Upper lobe of right lung (tissue), 1 donor: ENCODE measurements around the gene ANKH. TPM values are rescaled to one million over a fixed set of nuclear protein-coding genes. Genes with fewer than 3 reads are reported as not detected.

ENCODE experiments used
- ATAC-seq: fragments of 200-7000 bp; cut with Tn5 transposase; one replicate; pipeline ENCODE4 v1.9.1; 2020; ENCODE audit warnings: mild to moderate bottlenecking, moderate library complexity
- DNase-seq: peaks from one replicate; pipeline ENCODE4 v3.0.0-alpha.2; 2020
- H3K27ac ChIP-seq: fragments of 200-600 bp; one replicate; pipeline ENCODE4 v1.8.0; 2022
- H3K27me3 ChIP-seq: fragments of 200-600 bp; one replicate; pipeline ENCODE4 v1.8.0; 2022; ENCODE audit warnings: mild to moderate bottlenecking
- H3K36me3 ChIP-seq: fragments of 200-600 bp; one replicate; pipeline ENCODE4 v1.8.0; 2022
- H3K4me1 ChIP-seq: fragments of 200-600 bp; one replicate; pipeline ENCODE4 v1.8.0; 2022
- H3K4me3 ChIP-seq: fragments of 200-600 bp; one replicate; pipeline ENCODE4 v1.8.0; 2022; ENCODE audit warnings: mild to moderate bottlenecking
- H3K9me3 ChIP-seq: fragments of 200-600 bp; one replicate; pipeline ENCODE4 v1.8.0; 2022
- CTCF ChIP-seq: fragments of 200-600 bp; IDR thresholded peaks from one replicate; pipeline ENCODE4 v1.8.0; 2022; ENCODE audit warnings: antibody characterized with exemption
- intact Hi-C: fragments of 100-400 bp; cut with DNase I; formaldehyde crosslinking; loops from one replicate; pipeline ENCODE4 v1.11.0; 2022
- total RNA-seq: library from RNA; stranded (reverse); fragmentation: NEBNext Ultra II Directional; extraction: Animal tissue kit (Norgen Biotek cat#: 25700); gene quantifications from one replicate; pipeline ENCODE4 v1.2.1, GENCODE V29; 2021
- donor health status: DM: no; HTN: yes; CAD: no; lungs with severe emphysema.

ANKH gene
- total RNA-seq, 1 donor from 2014 or later, result 67.2 TPM

DNA sequence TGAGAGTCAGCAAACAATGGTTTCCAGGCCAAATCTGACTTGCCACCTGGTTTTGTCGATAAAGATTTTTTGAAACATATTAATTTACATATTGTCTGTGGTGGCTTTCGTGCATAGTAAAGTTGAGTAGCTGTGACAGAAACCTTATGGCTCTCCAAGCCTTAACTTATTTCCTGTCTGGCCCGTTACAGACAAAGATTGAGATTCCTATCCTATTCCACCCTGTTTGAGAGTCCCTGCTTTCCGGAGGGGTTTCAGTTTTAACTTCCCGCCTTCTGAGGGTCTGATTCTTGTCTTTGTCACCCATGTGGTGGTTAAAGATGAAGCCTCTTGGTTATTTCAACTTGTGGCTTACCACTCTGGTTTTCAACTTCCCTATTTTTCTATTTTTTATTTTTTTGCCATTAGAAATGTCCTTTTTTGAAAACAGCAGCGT is 195.7 kb downstream of the ANKH start:
- Histone ChIP-seq H3K27me3 (no peaks in the 10 kb centered on the region), H3K4me1 (peaks cover 39% of the 10 kb centered on the region), H3K27ac (peak overlapping the region; percentile 67), H3K9me3 (no peaks in the 10 kb centered on the region), H3K36me3 (peaks cover 26% of the 10 kb centered on the region), H3K4me3 (no peak overlapping the region)
- ATAC-seq (peak; percentile 12), DNase-seq (no peak)
- intact Hi-C loops, result no loop called here
- no peak for TF ChIP-seq CTCF

DNA sequence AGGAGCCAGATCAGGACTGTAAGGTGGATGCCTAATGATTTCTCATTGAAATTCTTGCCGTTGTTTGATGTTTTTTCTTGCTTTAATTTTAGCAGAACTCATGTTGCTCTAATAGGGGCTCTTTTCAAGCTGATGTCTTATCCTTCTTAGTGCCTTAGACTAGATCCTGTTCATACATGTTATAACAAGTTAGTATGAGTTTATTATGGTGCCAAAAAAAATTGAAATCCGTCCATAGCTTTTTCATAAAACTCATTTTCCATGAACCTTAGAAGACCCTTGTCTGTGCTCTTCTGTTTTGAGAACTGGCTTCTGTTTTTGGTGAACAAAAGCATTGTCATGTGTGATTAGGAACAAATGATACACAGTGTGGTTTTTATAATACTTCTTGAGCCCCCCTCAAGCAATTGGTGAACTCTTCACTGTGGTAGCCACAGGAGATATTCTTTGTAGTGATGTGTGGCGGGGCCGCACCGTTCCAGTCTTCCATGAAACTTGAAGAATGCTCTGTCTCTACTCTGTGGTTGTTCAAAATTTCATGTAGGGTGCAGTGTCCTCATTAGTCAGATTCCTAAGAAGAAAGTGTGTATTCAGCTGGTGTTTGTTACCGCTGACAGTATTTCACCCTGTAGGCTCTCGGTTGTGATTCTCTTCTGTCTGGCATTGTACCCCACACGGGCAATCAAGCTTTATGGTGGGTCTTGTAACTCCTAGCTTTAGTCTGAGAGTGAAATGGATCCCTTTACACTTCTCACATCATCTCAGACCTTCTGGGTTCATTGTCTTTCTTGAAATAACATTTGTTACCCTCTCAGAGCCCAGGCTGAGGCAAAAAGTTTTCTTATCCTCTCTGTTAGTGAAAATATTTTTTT is 196.4 kb downstream of the ANKH start:
- no peaks in the 10 kb centered on the region for H3K27me3 ChIP-seq
- TF ChIP-seq CTCF, result no peak
- no peak overlapping the region for H3K4me3 ChIP-seq
- H3K9me3 ChIP-seq, result no peaks in the 10 kb centered on the region
- peaks cover 19% of the 10 kb centered on the region for H3K36me3 ChIP-seq
- peak overlapping the region; percentile 67 for H3K27ac ChIP-seq
- ATAC-seq (no peak), DNase-seq (no peak)
- intact Hi-C loops, result no loop called here
- peaks cover 41% of the 10 kb centered on the region for H3K4me1 ChIP-seq

DNA sequence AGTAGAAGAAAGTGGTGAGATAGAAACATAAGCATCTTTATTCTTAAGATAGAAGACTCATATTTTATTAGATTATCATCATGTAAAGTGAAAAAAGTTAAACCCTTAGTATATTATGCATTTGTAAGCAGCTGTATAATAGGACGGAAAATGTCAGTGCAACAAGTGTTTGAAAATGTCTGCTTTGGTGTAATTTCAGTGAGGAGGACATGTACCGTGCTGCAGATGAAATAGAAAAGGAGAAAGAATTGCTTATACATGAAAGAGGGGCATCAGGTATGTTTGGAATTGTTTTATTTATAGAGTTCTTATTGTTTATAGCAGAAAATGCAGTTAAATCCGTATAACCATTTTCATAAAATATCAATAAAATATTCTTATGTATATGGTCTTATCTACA is 198.1 kb downstream of the ANKH start:
- no peak for TF ChIP-seq CTCF
- H3K9me3 ChIP-seq, result no peaks in the 10 kb centered on the region
- DNase-seq (no peak), ATAC-seq (no peak)
- H3K27me3 ChIP-seq, result no peaks in the 10 kb centered on the region
- intact Hi-C loops, result no loop called here
- H3K36me3 ChIP-seq, result peaks cover 2% of the 10 kb centered on the region
- no peak overlapping the region for H3K27ac ChIP-seq
- no peak overlapping the region for H3K4me3 ChIP-seq
- H3K4me1 ChIP-seq, result peaks cover 41% of the 10 kb centered on the region

GRCh38 chr5:14672484-14673394 is 198.8 kb downstream of the ANKH start:
- Histone ChIP-seq H3K4me3 (no peak overlapping the region), H3K27me3 (no peaks in the 10 kb centered on the region), H3K4me1 (peaks cover 43% of the 10 kb centered on the region), H3K9me3 (no peaks in the 10 kb centered on the region), H3K27ac (no peak overlapping the region), H3K36me3 (no peaks in the 10 kb centered on the region)
- intact Hi-C loops, result no loop called here
- DNase-seq (no peak), ATAC-seq (no peak)
- no peak for TF ChIP-seq CTCF

DNA sequence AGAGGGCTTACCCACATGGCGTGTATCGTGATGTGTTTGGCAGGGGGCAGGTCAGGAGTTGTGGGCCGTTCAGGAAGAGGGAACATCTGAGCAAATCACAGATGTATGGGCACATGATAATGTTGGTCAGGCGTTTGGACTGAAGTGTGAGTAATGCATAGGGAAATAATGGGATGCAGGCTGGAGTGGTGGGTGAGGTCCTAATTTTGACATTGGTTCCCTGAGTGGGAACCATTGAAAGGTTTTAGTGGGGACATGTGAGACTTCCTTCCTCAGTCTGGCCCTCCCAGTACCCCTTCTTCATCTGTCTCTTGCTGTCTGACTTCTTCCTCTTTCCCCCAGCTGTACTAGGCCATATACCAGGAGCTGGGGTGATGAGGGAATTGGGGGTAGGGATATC is 199.5 kb downstream of the ANKH start:
- H3K27ac ChIP-seq, result no peak overlapping the region
- TF ChIP-seq CTCF, result no peak

More for the DNA sequence above, 199.5 kb downstream of the ANKH start:
- Histone ChIP-seq H3K36me3 (no peaks in the 10 kb centered on the region), H3K4me3 (no peak overlapping the region), H3K9me3 (no peaks in the 10 kb centered on the region), H3K27me3 (no peaks in the 10 kb centered on the region), H3K4me1 (peaks cover 50% of the 10 kb centered on the region)
- DNase-seq (no peak), ATAC-seq (peak; percentile 64)
- intact Hi-C loops, result no loop called here
